Measurements from ENCODE around the gene IMP4. TPM values are rescaled to one million over a fixed set of nuclear protein-coding genes. Genes with fewer than 3 reads are reported as not detected.

IMP4 gene
- total and polyA plus RNA-seq, 2 of the 13 experiments (the other 11 are each of a cell fraction or from before 2014, with no cell fraction given) = 142 to 158 TPM

DNA sequence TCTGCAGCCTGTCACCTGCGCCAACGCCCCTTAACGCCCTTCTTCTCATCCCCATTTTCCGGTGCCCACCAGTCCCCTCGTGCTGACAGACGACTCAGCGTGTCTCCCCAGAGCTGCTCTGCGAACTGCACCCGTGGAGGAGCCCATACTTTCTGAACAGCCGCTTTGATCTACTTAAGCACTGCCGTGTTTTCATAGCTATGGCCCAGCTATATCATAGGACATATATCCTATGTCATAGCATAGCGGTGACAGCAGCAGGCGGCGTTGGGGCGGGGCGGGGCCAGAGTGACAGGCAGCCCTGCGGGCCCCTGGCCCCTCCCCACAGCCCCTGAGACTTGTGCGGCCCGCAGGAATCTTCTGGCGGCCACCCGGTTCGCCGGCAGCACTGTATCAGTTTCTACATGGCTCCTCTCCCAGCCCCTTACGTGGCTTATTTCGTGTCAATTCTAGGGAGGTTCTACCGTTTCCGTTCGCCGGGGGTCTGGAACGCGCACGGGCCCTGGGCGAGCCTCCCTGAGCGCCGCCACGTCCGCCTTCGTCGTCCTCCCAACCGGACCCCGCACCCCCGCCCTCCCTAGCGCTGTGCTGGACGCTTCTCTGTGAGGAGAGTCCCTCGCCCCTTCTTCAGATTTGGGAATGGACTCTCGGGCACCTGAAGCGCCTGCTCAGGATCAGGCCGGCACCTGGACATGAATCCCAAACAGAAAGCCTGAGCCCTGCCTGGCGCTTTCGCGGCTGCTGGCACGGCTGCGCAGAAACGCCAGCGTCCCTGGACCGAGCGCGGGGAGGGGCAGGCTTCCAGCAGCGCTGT lies 48.6 kb downstream of the IMP4 start (continued):
- TF ChIP-seq, protein P1, sequence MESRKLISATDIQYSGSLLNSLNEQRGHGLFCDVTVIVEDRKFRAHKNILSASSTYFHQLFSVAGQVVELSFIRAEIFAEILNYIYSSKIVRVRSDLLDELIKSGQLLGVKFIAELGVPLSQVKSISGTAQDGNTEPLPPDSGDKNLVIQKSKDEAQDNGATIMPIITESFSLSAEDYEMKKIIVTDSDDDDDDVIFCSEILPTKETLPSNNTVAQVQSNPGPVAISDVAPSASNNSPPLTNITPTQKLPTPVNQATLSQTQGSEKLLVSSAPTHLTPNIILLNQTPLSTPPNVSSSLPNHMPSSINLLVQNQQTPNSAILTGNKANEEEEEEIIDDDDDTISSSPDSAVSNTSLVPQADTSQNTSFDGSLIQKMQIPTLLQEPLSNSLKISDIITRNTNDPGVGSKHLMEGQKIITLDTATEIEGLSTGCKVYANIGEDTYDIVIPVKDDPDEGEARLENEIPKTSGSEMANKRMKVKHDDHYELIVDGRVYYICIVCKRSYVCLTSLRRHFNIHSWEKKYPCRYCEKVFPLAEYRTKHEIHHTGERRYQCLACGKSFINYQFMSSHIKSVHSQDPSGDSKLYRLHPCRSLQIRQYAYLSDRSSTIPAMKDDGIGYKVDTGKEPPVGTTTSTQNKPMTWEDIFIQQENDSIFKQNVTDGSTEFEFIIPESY (CRISPR knock-in tag; IDR thresholded peaks at IDR 0.05) = 0 out of 2 replicates have a peak, but pooled peaks have one; percentile 5
- no peak for TF ChIP-seq BHLHE40 (IDR thresholded peaks at IDR 0.05; ENCODE audit: low read length)
- TF ChIP-seq ZNF644 (CRISPR knock-in tag; IDR thresholded peaks at IDR 0.05; ENCODE audit: low read depth) = no peak
- TF ChIP-seq RARG (CRISPR knock-in tag; IDR thresholded peaks at IDR 0.05; ENCODE audit: low read depth) = no peak
- peak; percentile 79; the same call in 1 of the 2 replicates for TF ChIP-seq ZZZ3 (CRISPR knock-in tag; IDR thresholded peaks at IDR 0.05; ENCODE audit: borderline replicate concordance)
- TF ChIP-seq, protein P2, sequence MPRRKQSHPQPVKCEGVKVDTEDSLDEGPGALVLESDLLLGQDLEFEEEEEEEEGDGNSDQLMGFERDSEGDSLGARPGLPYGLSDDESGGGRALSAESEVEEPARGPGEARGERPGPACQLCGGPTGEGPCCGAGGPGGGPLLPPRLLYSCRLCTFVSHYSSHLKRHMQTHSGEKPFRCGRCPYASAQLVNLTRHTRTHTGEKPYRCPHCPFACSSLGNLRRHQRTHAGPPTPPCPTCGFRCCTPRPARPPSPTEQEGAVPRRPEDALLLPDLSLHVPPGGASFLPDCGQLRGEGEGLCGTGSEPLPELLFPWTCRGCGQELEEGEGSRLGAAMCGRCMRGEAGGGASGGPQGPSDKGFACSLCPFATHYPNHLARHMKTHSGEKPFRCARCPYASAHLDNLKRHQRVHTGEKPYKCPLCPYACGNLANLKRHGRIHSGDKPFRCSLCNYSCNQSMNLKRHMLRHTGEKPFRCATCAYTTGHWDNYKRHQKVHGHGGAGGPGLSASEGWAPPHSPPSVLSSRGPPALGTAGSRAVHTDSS (CRISPR knock-in tag; conservative IDR thresholded peaks at IDR 0.05) = no peak
- no peak for TF ChIP-seq SPEN (CRISPR knock-in tag; IDR thresholded peaks at IDR 0.05; ENCODE audit: low read depth)
- peak; percentile 33 for TF ChIP-seq RFXAP (CRISPR knock-in tag; IDR thresholded peaks at IDR 0.05; ENCODE audit: borderline replicate concordance)
- peak; percentile 22; the same call in 1 of the 2 replicates for TF ChIP-seq ZNF33B (CRISPR knock-in tag; IDR thresholded peaks at IDR 0.05)
- TF ChIP-seq, protein P3, sequence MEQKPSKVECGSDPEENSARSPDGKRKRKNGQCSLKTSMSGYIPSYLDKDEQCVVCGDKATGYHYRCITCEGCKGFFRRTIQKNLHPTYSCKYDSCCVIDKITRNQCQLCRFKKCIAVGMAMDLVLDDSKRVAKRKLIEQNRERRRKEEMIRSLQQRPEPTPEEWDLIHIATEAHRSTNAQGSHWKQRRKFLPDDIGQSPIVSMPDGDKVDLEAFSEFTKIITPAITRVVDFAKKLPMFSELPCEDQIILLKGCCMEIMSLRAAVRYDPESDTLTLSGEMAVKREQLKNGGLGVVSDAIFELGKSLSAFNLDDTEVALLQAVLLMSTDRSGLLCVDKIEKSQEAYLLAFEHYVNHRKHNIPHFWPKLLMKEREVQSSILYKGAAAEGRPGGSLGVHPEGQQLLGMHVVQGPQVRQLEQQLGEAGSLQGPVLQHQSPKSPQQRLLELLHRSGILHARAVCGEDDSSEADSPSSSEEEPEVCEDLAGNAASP (CRISPR knock-in tag; IDR thresholded peaks at IDR 0.05; ENCODE audit: borderline replicate concordance) = no peak
- no peak for TF ChIP-seq GTF2F1 (IDR thresholded peaks at IDR 0.05; ENCODE audit: low read length)
- TF ChIP-seq AGO2 (optimal IDR thresholded peaks at IDR 0.05; ENCODE audit: low read depth, low read length) = peak; percentile 58
- TF ChIP-seq, protein P4, sequence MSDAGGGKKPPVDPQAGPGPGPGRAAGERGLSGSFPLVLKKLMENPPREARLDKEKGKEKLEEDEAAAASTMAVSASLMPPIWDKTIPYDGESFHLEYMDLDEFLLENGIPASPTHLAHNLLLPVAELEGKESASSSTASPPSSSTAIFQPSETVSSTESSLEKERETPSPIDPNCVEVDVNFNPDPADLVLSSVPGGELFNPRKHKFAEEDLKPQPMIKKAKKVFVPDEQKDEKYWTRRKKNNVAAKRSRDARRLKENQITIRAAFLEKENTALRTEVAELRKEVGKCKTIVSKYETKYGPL (CRISPR knock-in tag; IDR thresholded peaks at IDR 0.05) = no peak
- TF ChIP-seq MYNN (CRISPR knock-in tag; IDR thresholded peaks at IDR 0.05; ENCODE audit: low read depth) = no peak
- TF ChIP-seq, protein P5, sequence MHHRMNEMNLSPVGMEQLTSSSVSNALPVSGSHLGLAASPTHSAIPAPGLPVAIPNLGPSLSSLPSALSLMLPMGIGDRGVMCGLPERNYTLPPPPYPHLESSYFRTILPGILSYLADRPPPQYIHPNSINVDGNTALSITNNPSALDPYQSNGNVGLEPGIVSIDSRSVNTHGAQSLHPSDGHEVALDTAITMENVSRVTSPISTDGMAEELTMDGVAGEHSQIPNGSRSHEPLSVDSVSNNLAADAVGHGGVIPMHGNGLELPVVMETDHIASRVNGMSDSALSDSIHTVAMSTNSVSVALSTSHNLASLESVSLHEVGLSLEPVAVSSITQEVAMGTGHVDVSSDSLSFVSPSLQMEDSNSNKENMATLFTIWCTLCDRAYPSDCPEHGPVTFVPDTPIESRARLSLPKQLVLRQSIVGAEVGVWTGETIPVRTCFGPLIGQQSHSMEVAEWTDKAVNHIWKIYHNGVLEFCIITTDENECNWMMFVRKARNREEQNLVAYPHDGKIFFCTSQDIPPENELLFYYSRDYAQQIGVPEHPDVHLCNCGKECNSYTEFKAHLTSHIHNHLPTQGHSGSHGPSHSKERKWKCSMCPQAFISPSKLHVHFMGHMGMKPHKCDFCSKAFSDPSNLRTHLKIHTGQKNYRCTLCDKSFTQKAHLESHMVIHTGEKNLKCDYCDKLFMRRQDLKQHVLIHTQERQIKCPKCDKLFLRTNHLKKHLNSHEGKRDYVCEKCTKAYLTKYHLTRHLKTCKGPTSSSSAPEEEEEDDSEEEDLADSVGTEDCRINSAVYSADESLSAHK (CRISPR knock-in tag; IDR thresholded peaks at IDR 0.05; ENCODE audit: borderline replicate concordance) = no peak
- TF ChIP-seq, protein P6, sequence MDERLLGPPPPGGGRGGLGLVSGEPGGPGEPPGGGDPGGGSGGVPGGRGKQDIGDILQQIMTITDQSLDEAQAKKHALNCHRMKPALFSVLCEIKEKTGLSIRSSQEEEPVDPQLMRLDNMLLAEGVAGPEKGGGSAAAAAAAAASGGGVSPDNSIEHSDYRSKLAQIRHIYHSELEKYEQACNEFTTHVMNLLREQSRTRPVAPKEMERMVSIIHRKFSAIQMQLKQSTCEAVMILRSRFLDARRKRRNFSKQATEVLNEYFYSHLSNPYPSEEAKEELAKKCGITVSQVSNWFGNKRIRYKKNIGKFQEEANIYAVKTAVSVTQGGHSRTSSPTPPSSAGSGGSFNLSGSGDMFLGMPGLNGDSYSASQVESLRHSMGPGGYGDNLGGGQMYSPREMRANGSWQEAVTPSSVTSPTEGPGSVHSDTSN (CRISPR knock-in tag; IDR thresholded peaks at IDR 0.05) = peak; percentile 78
- TF ChIP-seq PAWR (CRISPR knock-in tag; IDR thresholded peaks at IDR 0.05; ENCODE audit: borderline replicate concordance) = no peak
